ENCODE measurements around the gene CNTN6. TPM values are rescaled to one million over a fixed set of nuclear protein-coding genes. Genes with fewer than 3 reads are reported as not detected.
A peak's percentile ranks its signal among the peaks of the same experiment; 100 is the strongest.

The CNTN6 gene
- polyA plus RNA-seq, 1 of the 3 experiments (the other 2 are of a cell fraction): 0.02 TPM

DNA sequence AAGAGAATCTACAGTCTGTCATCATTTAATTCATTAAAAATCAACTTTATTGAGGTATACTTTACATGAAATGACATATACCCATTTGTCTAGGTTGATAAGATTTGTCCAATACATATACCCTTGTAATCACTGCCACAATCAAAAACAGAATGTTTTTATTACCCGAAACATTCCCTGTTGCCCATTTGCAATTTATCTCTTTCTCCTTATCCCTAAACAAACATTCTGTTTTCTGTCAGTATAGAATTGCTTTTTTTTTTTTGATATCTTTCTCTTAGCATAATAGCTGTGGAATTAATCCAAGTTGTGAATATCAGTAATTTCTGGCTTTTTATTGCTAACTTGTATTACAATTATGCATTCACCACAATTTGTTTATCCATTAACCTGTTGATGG lies 4.3 kb upstream of the CNTN6 start:
- 51% methylated on average over 1 of the region's 1 CpG for WGBS (ENCODE audit: low lambda C conversion rate)
- no peaks in the 10 kb centered on the region for H3K27me3 ChIP-seq (ENCODE audit: insufficient read depth)
- H3K27ac ChIP-seq (ENCODE audit: low read depth in 2 of 2, low read length in 1 of 2): no peak overlapping the region
- H3K9ac ChIP-seq: no peak overlapping the region
- H2AFZ ChIP-seq (ENCODE audit: low read depth): no peak overlapping the region
- H4K20me1 ChIP-seq (ENCODE audit: insufficient read depth): no peaks in the 10 kb centered on the region
- no peaks in the 10 kb centered on the region for H3K9me2 ChIP-seq
- H3K4me1 ChIP-seq (ENCODE audit: control insufficient read depth in 1 of 2, insufficient read depth in 2 of 2, low read depth in 1 of 2, low read length in 1 of 2): peaks cover 0 to 3% of the 10 kb centered on the region in 2 experiments; a peak in 3 of 4 replicates
- ChIA-PET POLR2A (no interaction called here), CTCF (no interaction called here)
- peaks cover 3% of the 10 kb centered on the region for H3F3A ChIP-seq (replicated peaks; ENCODE audit: insufficient read depth)
- H3K79me2 ChIP-seq (ENCODE audit: insufficient read depth): no peaks in the 10 kb centered on the region
- H3K9me3 ChIP-seq: no peaks in the 10 kb centered on the region
- H3K4me2 ChIP-seq: no peak overlapping the region
- TF ChIP-seq RCOR1 (IDR thresholded peaks at IDR 0.05; ENCODE audit: low read length): 0 out of 2 replicates have a peak, but pooled peaks have one; percentile 25
- peak; percentile 82 for TF ChIP-seq GATA2 (CRISPR knock-in tag; IDR thresholded peaks at IDR 0.05)
- no peak for TF ChIP-seq JUND (IDR thresholded peaks at IDR 0.05)
- TF ChIP-seq EP300 (IDR thresholded peaks at IDR 0.05; ENCODE audit: borderline replicate concordance in 1 of 2, low read depth in 1 of 2, low read length in 1 of 2): peak in 1 of 2 experiments; percentile 73; a peak in 2 of 4 replicates
- TF ChIP-seq, protein P1, sequence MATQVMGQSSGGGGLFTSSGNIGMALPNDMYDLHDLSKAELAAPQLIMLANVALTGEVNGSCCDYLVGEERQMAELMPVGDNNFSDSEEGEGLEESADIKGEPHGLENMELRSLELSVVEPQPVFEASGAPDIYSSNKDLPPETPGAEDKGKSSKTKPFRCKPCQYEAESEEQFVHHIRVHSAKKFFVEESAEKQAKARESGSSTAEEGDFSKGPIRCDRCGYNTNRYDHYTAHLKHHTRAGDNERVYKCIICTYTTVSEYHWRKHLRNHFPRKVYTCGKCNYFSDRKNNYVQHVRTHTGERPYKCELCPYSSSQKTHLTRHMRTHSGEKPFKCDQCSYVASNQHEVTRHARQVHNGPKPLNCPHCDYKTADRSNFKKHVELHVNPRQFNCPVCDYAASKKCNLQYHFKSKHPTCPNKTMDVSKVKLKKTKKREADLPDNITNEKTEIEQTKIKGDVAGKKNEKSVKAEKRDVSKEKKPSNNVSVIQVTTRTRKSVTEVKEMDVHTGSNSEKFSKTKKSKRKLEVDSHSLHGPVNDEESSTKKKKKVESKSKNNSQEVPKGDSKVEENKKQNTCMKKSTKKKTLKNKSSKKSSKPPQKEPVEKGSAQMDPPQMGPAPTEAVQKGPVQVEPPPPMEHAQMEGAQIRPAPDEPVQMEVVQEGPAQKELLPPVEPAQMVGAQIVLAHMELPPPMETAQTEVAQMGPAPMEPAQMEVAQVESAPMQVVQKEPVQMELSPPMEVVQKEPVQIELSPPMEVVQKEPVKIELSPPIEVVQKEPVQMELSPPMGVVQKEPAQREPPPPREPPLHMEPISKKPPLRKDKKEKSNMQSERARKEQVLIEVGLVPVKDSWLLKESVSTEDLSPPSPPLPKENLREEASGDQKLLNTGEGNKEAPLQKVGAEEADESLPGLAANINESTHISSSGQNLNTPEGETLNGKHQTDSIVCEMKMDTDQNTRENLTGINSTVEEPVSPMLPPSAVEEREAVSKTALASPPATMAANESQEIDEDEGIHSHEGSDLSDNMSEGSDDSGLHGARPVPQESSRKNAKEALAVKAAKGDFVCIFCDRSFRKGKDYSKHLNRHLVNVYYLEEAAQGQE (IDR thresholded peaks at IDR 0.05; ENCODE audit: low read depth, low read length): no peak
- peak; percentile 33; the same call in 1 of the 2 replicates for TF ChIP-seq TCF12 (IDR thresholded peaks at IDR 0.05)
- no peaks in the 10 kb centered on the region for H3K36me3 ChIP-seq (replicated peaks in 1 of 2; ENCODE audit: control insufficient read depth in 1 of 2, insufficient read depth in 2 of 2, low read length in 1 of 2)
- H3K4me3 ChIP-seq (ENCODE audit: low read depth in 2 of 2, low read length in 1 of 2): no peak overlapping the region
- peak; percentile 19 for DNase-seq

DNA sequence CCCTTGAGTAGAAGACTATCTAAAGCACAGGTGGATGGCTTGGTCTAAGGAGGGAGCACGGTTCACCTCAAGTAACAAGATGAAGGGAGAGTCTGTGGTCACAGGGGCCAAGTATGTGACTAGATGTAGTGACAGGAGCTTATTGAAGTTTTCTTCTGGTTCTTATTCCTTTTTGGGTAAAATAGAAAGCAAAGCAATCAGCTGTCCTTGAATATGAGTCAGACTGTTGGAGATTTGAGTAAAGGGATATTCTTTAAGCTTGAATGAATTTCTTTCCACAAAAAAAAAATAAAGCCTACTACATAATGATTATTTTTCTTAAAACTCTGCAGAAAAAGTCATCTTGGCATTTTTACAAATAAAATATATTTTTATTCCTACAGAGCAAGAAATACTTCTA lies 1.5 kb upstream of the CNTN6 start:
- H3K27ac ChIP-seq (ENCODE audit: low read depth in 2 of 2, low read length in 1 of 2): no peak overlapping the region
- CTCF ChIA-PET: no interaction called here
- H3K27me3 ChIP-seq (ENCODE audit: insufficient read depth): no peaks in the 10 kb centered on the region
- H3K4me1 ChIP-seq (ENCODE audit: control insufficient read depth in 1 of 2, insufficient read depth in 2 of 2, low read depth in 1 of 2, low read length in 1 of 2): peaks cover 0 to 3% of the 10 kb centered on the region in 2 experiments; a peak in 3 of 4 replicates
- no peaks in the 10 kb centered on the region for H3K79me2 ChIP-seq (ENCODE audit: insufficient read depth)
- no peak overlapping the region for H2AFZ ChIP-seq (ENCODE audit: low read depth)
- H3K9ac ChIP-seq: no peak overlapping the region
- DNase-seq: no peak
- no peaks in the 10 kb centered on the region for H3K9me3 ChIP-seq
- POLR2A ChIA-PET: no interaction called here
- WGBS (ENCODE audit: low lambda C conversion rate): 42% methylated on average over 1 of the region's 1 CpG
- H3K36me3 ChIP-seq (replicated peaks in 1 of 2; ENCODE audit: control insufficient read depth in 1 of 2, insufficient read depth in 2 of 2, low read length in 1 of 2): no peaks in the 10 kb centered on the region
- no peaks in the 10 kb centered on the region for H4K20me1 ChIP-seq (ENCODE audit: insufficient read depth)
- peaks cover 3% of the 10 kb centered on the region for H3F3A ChIP-seq (replicated peaks; ENCODE audit: insufficient read depth)
- no peak overlapping the region for H3K4me2 ChIP-seq
- TF ChIP-seq RCOR1 (IDR thresholded peaks at IDR 0.05; ENCODE audit: low read length) (no peak), ELF1 (IDR thresholded peaks at IDR 0.05) (no peak), YY1 (IDR thresholded peaks at IDR 0.05; ENCODE audit: low read depth) (no peak), TCF12 (IDR thresholded peaks at IDR 0.05) (no peak), MXI1 (IDR thresholded peaks at IDR 0.05; ENCODE audit: low read depth, low read length) (no peak), RFX5 (IDR thresholded peaks at IDR 0.05; ENCODE audit: low read length) (no peak), FOXM1 (IDR thresholded peaks at IDR 0.05; ENCODE audit: low read depth) (no peak), POLR2AphosphoS5 (IDR thresholded peaks at IDR 0.05; ENCODE audit: low read depth, low read length) (no peak)
- TF ChIP-seq, protein P2, sequence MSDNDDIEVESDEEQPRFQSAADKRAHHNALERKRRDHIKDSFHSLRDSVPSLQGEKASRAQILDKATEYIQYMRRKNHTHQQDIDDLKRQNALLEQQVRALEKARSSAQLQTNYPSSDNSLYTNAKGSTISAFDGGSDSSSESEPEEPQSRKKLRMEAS (IDR thresholded peaks at IDR 0.05; ENCODE audit: low read depth): no peak
- H3K4me3 ChIP-seq (ENCODE audit: low read depth in 2 of 2, low read length in 1 of 2): no peak overlapping the region
- H3K9me2 ChIP-seq: no peaks in the 10 kb centered on the region
